ENCODE measurements around the gene CACNG4. TPM values are rescaled to one million over a fixed set of nuclear protein-coding genes. Genes with fewer than 3 reads are reported as not detected.
A peak's percentile ranks its signal among the peaks of the same experiment; 100 is the strongest.

Gene CACNG4
- polyA plus RNA-seq, 3 donors: not detected

- H2AFZ ChIP-seq (ENCODE audit: insufficient read depth, low read depth, low read length, poor library complexity, severe bottlenecking): no peak overlapping the region
- Mint-ChIP-seq H3K27ac (peak overlapping the region in 1 of 7 donors; percentile 37), H3K27me3 (ENCODE audit: low read depth in 3 of 3) (peaks cover 0 to 2% (median 0%) of the 10 kb centered on the region in 3 donors), H3K36me3 (peaks cover 5 to 7% of the 10 kb centered on the region in 2 donors), H3K4me1 (no peaks in the 10 kb centered on the region), H3K4me3 (no peak overlapping the region), H3K9me3 (peaks cover 0 to 10% (median 2%) of the 10 kb centered on the region in 7 donors)
- H3K27me3 ChIP-seq (ENCODE audit: control insufficient read depth in 2 of 2, insufficient read depth in 2 of 2, low read length in 2 of 2): no peaks in the 10 kb centered on the region
- H3K4me2 ChIP-seq (replicated peaks; ENCODE audit: extremely low read depth, low read length, poor library complexity, severe bottlenecking): no peak overlapping the region
- H3K36me3 ChIP-seq (replicated peaks in 1 of 2; ENCODE audit: control insufficient read depth in 1 of 2, insufficient read depth in 2 of 2, low read length in 2 of 2): no peaks in the 10 kb centered on the region
- no peak for DNase-seq
- no peak overlapping the region for H3K4me3 ChIP-seq (replicated peaks in 1 of 3; ENCODE audit: low read depth in 2 of 3, low read length in 3 of 3)
- H3K79me2 ChIP-seq (ENCODE audit: insufficient read depth, low read length): no peaks in the 10 kb centered on the region
- intact Hi-C loops (cut with micrococcal nuclease): no loop called here
- H3K9me3 ChIP-seq (replicated peaks in 1 of 2; ENCODE audit: control insufficient read depth in 1 of 2, insufficient read depth in 1 of 2, low read length in 2 of 2): no peaks in the 10 kb centered on the region
- TF ChIP-seq, protein P1, sequence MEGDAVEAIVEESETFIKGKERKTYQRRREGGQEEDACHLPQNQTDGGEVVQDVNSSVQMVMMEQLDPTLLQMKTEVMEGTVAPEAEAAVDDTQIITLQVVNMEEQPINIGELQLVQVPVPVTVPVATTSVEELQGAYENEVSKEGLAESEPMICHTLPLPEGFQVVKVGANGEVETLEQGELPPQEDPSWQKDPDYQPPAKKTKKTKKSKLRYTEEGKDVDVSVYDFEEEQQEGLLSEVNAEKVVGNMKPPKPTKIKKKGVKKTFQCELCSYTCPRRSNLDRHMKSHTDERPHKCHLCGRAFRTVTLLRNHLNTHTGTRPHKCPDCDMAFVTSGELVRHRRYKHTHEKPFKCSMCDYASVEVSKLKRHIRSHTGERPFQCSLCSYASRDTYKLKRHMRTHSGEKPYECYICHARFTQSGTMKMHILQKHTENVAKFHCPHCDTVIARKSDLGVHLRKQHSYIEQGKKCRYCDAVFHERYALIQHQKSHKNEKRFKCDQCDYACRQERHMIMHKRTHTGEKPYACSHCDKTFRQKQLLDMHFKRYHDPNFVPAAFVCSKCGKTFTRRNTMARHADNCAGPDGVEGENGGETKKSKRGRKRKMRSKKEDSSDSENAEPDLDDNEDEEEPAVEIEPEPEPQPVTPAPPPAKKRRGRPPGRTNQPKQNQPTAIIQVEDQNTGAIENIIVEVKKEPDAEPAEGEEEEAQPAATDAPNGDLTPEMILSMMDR (IDR thresholded peaks at IDR 0.05): no peak
- H3K4me1 ChIP-seq (ENCODE audit: control insufficient read depth in 1 of 2, insufficient read depth in 2 of 2, low read length in 2 of 2): no peaks in the 10 kb centered on the region
- no peak overlapping the region for H3K27ac ChIP-seq (ENCODE audit: low read depth in 1 of 2, low read length in 2 of 2)
- H4K20me1 ChIP-seq (ENCODE audit: insufficient read depth, low read length): no peaks in the 10 kb centered on the region
- WGBS (ENCODE audit: insufficient coverage): 96% methylated on average over 18 of the region's 18 CpGs
- H3K9ac ChIP-seq (ENCODE audit: insufficient read depth, low read length, poor library complexity, severe bottlenecking): no peak overlapping the region
Observed at GRCh38 chr17:67056746-67057490, 92.4 kb downstream of the CACNG4 start.

DNA sequence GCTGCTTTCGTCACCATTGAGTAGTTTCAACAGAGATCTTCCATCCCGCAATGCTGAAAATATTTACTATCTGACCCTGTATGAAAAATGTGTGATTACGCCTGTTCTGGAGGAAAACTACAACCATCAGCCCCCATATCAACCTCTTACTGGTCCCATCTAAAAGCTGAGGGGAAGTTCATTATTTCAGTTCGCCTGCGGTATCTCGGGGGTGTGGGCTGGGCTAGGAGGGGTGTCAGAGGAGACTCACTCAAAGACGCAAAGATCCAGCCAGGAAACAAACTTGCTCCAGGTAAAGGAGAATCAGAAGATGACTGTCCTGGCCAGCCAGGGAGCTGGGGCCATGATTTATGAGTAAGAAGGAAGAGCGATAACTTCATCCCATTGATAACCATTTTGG is 93.5 kb downstream of the CACNG4 start:
- Histone ChIP-seq H3K27ac (ENCODE audit: low read depth in 1 of 2, low read length in 2 of 2) (no peak overlapping the region), H2AFZ (ENCODE audit: insufficient read depth, low read depth, low read length, poor library complexity, severe bottlenecking) (no peak overlapping the region), H3K4me1 (ENCODE audit: control insufficient read depth in 1 of 2, insufficient read depth in 2 of 2, low read length in 2 of 2) (no peaks in the 10 kb centered on the region), H3K36me3 (replicated peaks in 1 of 2; ENCODE audit: control insufficient read depth in 1 of 2, insufficient read depth in 2 of 2, low read length in 2 of 2) (no peaks in the 10 kb centered on the region), H3K4me3 (replicated peaks in 1 of 3; ENCODE audit: low read depth in 2 of 3, low read length in 3 of 3) (no peak overlapping the region), H3K9ac (ENCODE audit: insufficient read depth, low read length, poor library complexity, severe bottlenecking) (no peak overlapping the region), H3K9me3 (replicated peaks in 1 of 2; ENCODE audit: control insufficient read depth in 1 of 2, insufficient read depth in 1 of 2, low read length in 2 of 2) (no peaks in the 10 kb centered on the region), H3K79me2 (ENCODE audit: insufficient read depth, low read length) (no peaks in the 10 kb centered on the region), H3K4me2 (replicated peaks; ENCODE audit: extremely low read depth, low read length, poor library complexity, severe bottlenecking) (no peak overlapping the region), H3K27me3 (ENCODE audit: control insufficient read depth in 2 of 2, insufficient read depth in 2 of 2, low read length in 2 of 2) (no peaks in the 10 kb centered on the region), H4K20me1 (ENCODE audit: insufficient read depth, low read length) (no peaks in the 10 kb centered on the region)
- no peak for DNase-seq
- peaks cover 0 to 2% (median 0%) of the 10 kb centered on the region in 3 donors for H3K27me3 Mint-ChIP-seq (ENCODE audit: low read depth in 3 of 3)
- peaks cover 5 to 7% of the 10 kb centered on the region in 2 donors for H3K36me3 Mint-ChIP-seq
- H3K4me1 Mint-ChIP-seq: no peaks in the 10 kb centered on the region
- H3K4me3 Mint-ChIP-seq: no peak overlapping the region
- intact Hi-C loops (cut with micrococcal nuclease): no loop called here
- TF ChIP-seq, protein P1 (IDR thresholded peaks at IDR 0.05): no peak
- no CpG with 5 or more reads among the region's 8 CpGs for WGBS (ENCODE audit: insufficient coverage)
- H3K27ac Mint-ChIP-seq: no peak overlapping the region
- peaks cover 0 to 10% (median 3%) of the 10 kb centered on the region in 7 donors for H3K9me3 Mint-ChIP-seq

Data from CD14-positive monocyte (primary cell).